Caco-2 (cell line): Measurements from ENCODE around the gene GLP1R. TPM values are rescaled to one million over a fixed set of nuclear protein-coding genes. Genes with fewer than 3 reads are reported as not detected.

Experiments
- BruUV-seq: library from RNA; stranded (reverse); fragments of 400-500 nt; replicated peaks from 2 replicates; lab custom pipeline; 2021; lab: Mats Ljungman, UMichigan
- CTCF ChIA-PET: fragments of 300-600 bp; sonication (Branson Sonifier 250); formaldehyde crosslinking; loops from one replicate; lab custom pipeline; 2022; ENCODE audit warnings: antibody characterized with exemption; lab: Charles Lee
- POLR2A ChIA-PET: fragments of 300-600 bp; sonication (Branson Sonifier 250); formaldehyde crosslinking; loops from one replicate; lab custom pipeline; 2022; ENCODE audit warnings: antibody characterized with exemption; lab: Charles Lee
- DNase-seq, 2 experiments: peaks; one replicate each; pipeline versions ENCODE4 v3.0.0 to v3.0.0-alpha.2; 2020 to 2022
- H3K27me3 ChIP-seq: replicated peaks from 2 replicates; pipeline ENCODE4 v1.6.0; 2011; ENCODE audit warnings: low read length; ENCODE audit not compliant: control insufficient read depth, insufficient read depth
- H3K36me3 ChIP-seq: 2 replicates; pipeline ENCODE4 v1.5.1; 2011; ENCODE audit warnings: low read length; ENCODE audit not compliant: control insufficient read depth, insufficient read depth
- H3K4me1 ChIP-seq: fragments of 250-450 bp; sonication (Bioruptor Pico); 2 replicates; pipeline ENCODE4 v1.5.1; 2020; ENCODE audit warnings: mild to moderate bottlenecking
- H3K4me3 ChIP-seq: 2 replicates; pipeline ENCODE4 v1.5.1; 2011; ENCODE audit warnings: low read depth, mild to moderate bottlenecking, control low read depth, low read length
- H3K9me3 ChIP-seq: fragments of 250-450 bp; sonication (Bioruptor Pico); 2 replicates; pipeline ENCODE4 v1.5.1; 2020; ENCODE audit warnings: mild to moderate bottlenecking, moderate library complexity
- H3K27ac Mint-ChIP-seq: one replicate; pipeline ENCODE4 v1.8.0; 2022; ENCODE audit warnings: mixed read lengths; ENCODE audit not compliant: unreplicated experiment
- H3K27me3 Mint-ChIP-seq: one replicate; pipeline ENCODE4 v1.8.0; 2022; ENCODE audit warnings: mixed read lengths; ENCODE audit not compliant: insufficient read depth, unreplicated experiment
- H3K36me3 Mint-ChIP-seq: one replicate; pipeline ENCODE4 v1.8.0; 2022; ENCODE audit warnings: mild to moderate bottlenecking, mixed read lengths; ENCODE audit not compliant: insufficient read depth, unreplicated experiment
- H3K4me1 Mint-ChIP-seq: one replicate; pipeline ENCODE4 v1.8.0; 2022; ENCODE audit warnings: low read depth, mixed read lengths; ENCODE audit not compliant: unreplicated experiment
- H3K4me3 Mint-ChIP-seq: one replicate; pipeline ENCODE4 v1.8.0; 2022; ENCODE audit warnings: mild to moderate bottlenecking, moderate library complexity, mixed read lengths; ENCODE audit not compliant: unreplicated experiment
- H3K9me3 Mint-ChIP-seq: one replicate; pipeline ENCODE4 v1.8.0; 2022; ENCODE audit warnings: mixed read lengths; ENCODE audit not compliant: unreplicated experiment
- CTCF ChIP-seq, 2 experiments: fragments of 200-600 bp in 1 of 2; IDR thresholded peaks; 1 replicate in 1 of 2; 2 replicates in 1 of 2; pipeline versions ENCODE4 v1.5.1 to v1.8.0; 2011 to 2022; ENCODE audit warnings: antibody characterized with exemption in 1 of 2, control low read depth in 1 of 2, inconsistent platforms in 1 of 2, low read depth in 1 of 2, low read length in 1 of 2, mild to moderate bottlenecking in 1 of 2, moderate library complexity in 1 of 2; ENCODE audit not compliant: insufficient read depth in 1 of 2, severe bottlenecking in 1 of 2, unreplicated experiment in 1 of 2
- intact Hi-C: fragments of 100-400 bp; cut with micrococcal nuclease; formaldehyde crosslinking; loops from one replicate; pipeline ENCODE4 v1.10.0; 2022; ENCODE audit not compliant: unreplicated experiment
- total RNA-seq: library from RNA; stranded (reverse); gene quantifications from 2 replicates; pipeline ENCODE4 v1.2.3, GENCODE V29; 2022

GLP1R gene
- total RNA-seq, 1 experiment from 2014 or later = not detected

DNA sequence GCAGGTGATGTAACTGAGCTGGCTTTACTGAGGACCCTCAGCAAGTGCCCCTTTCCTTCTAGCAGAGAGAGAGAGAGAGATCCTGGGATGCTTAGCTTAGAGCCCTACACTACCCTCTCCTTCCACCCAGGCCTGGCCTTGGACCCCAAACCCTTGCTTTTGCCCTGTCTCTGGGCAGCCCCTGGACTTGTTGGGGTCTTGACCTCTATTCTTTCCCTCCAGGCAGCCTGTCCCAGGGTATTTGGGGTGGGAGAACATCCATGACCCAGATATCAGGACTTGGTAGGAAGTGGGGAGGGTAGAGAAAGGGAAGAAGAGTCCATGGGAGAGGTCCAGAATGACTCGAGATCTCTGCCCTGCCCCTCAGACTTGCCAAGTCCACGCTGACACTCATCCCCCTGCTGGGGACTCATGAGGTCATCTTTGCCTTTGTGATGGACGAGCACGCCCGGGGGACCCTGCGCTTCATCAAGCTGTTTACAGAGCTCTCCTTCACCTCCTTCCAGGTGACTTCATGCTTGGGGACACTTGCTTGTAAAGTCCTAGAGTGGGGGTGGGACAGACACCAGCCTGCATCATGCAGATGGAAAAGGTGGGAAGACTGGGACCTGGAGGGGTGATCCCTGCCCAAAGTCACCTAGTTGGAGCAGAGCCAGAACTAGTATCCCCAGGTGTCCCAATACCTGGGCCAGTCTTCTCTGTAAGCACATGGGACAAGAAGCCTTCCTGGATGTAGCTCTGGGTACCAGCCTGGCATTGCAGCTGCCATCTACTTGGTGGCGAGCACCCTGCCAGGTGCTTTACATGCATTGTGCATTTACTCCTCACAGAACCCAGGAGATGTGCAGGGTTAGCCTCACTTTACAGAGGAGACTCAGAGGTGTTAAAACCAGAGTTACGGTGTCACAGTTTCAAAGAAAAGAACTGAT, 30.9 kb downstream of the GLP1R start:
- Histone ChIP-seq H3K36me3 (no peaks in the 10 kb centered on the region), H3K27me3 (no peaks in the 10 kb centered on the region), H3K9me3 (no peaks in the 10 kb centered on the region), H3K4me1 (no peaks in the 10 kb centered on the region), H3K4me3 (no peak overlapping the region)
- Mint-ChIP-seq H3K27ac (no peak overlapping the region), H3K36me3 (no peaks in the 10 kb centered on the region), H3K27me3 (no peaks in the 10 kb centered on the region), H3K9me3 (no peaks in the 10 kb centered on the region), H3K4me3 (no peak overlapping the region), H3K4me1 (no peaks in the 10 kb centered on the region)
- no TSS peak for BruUV-seq
- ChIA-PET CTCF (no interaction called here), POLR2A (no interaction called here)
- intact Hi-C loops = no loop called here
- TF ChIP-seq CTCF (IDR thresholded peaks at IDR 0.05; ENCODE audit: insufficient read depth in 1 of 2, low read depth in 1 of 2, low read length in 1 of 2, severe bottlenecking in 1 of 2, unreplicated experiment in 1 of 2) = no peak
- DNase-seq = no peak

DNA sequence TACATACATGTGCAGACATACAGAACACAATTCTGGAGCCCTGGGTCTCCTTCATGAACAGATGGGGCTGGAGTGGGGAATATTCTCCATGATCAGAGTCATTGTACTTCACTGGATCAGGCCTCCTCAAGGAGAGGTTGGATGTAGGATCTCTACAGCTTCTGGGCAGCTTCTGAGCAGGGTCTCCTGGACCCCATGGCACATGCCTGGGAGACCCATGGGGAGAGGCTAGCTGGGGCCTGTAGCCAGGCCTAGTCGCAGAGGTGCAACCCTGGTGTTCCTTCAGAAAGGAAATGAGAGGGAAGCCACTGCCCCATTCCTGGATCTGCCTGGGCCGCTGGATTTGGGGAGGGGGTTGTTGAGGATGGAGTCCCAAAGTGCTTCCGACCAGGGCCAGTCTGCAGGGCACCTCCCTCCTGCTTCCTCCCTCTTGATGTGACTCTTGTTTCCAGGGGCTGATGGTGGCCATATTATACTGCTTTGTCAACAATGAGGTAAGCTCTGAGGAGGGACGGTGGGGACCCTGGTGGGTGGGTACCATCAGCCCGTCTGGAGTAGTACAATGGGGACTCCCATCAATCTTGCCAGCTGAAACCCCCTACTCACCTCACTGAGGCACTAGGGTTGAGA, 31.8 kb downstream of the GLP1R start:
- ChIA-PET CTCF (no interaction called here), POLR2A (no interaction called here)
- no peak for TF ChIP-seq CTCF (IDR thresholded peaks at IDR 0.05; ENCODE audit: insufficient read depth in 1 of 2, low read depth in 1 of 2, low read length in 1 of 2, severe bottlenecking in 1 of 2, unreplicated experiment in 1 of 2)
- H3K9me3 Mint-ChIP-seq = no peaks in the 10 kb centered on the region
- no TSS peak for BruUV-seq
- intact Hi-C loops = no loop called here
- Histone ChIP-seq H3K27me3 (no peaks in the 10 kb centered on the region), H3K4me3 (no peak overlapping the region), H3K36me3 (no peaks in the 10 kb centered on the region), H3K9me3 (no peaks in the 10 kb centered on the region), H3K4me1 (no peaks in the 10 kb centered on the region)
- no peaks in the 10 kb centered on the region for H3K4me1 Mint-ChIP-seq
- H3K27ac Mint-ChIP-seq = no peak overlapping the region
- H3K36me3 Mint-ChIP-seq = no peaks in the 10 kb centered on the region
- H3K4me3 Mint-ChIP-seq = no peak overlapping the region
- DNase-seq = no peak
- H3K27me3 Mint-ChIP-seq = no peaks in the 10 kb centered on the region

DNA sequence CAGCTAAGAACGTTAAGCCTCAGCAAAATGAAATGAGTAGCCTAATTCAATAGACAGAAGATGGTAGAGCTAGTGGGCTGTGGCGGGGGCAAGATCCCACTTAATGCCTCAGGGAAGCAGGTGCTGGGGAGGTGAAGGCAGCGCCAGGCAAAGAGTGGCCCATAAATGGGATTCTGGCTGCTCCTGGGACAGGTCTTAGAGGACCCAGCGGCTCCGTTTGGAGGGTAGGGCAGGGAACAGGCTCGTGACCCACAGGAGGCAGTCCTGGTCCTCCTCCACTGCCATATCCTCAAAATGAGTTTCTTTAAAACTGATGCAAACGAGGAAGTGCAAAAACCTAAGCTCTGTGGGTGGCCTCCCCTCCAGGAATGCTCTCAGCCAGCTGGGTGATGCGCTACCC, 33.7 kb downstream of the GLP1R start:
- Mint-ChIP-seq H3K27me3 (no peaks in the 10 kb centered on the region), H3K36me3 (no peaks in the 10 kb centered on the region), H3K4me1 (no peaks in the 10 kb centered on the region), H3K27ac (no peak overlapping the region), H3K9me3 (no peaks in the 10 kb centered on the region), H3K4me3 (no peak overlapping the region)
- no peak for TF ChIP-seq CTCF (IDR thresholded peaks at IDR 0.05; ENCODE audit: insufficient read depth in 1 of 2, low read depth in 1 of 2, low read length in 1 of 2, severe bottlenecking in 1 of 2, unreplicated experiment in 1 of 2)
- intact Hi-C loops = no loop called here
- CTCF ChIA-PET = interaction anchor here (1.1 to 1.2 kb wide), 2 partner anchors 8 to 9 kb away, joined by 3 read pairs; no protein-coding TSS in a partner anchor
- no peaks in the 10 kb centered on the region; the same call in 1 of the 2 replicates for H3K27me3 ChIP-seq
- no peak for DNase-seq
- no peaks in the 10 kb centered on the region for H3K4me1 ChIP-seq
- no peaks in the 10 kb centered on the region for H3K9me3 ChIP-seq
- H3K4me3 ChIP-seq = no peak overlapping the region
- POLR2A ChIA-PET = no interaction called here
- H3K36me3 ChIP-seq = no peaks in the 10 kb centered on the region
- no TSS peak for BruUV-seq
